WTC11 (cell line): ENCODE data around the gene CYSTM1. TPM values are rescaled to one million over a fixed set of nuclear protein-coding genes. Genes with fewer than 3 reads are reported as not detected.

Source experiments
- ATAC-seq: fragments of 200-7000 bp; cut with Tn5 transposase; 2 replicates; pipeline ENCODE4 v1.10.0; 2021; ENCODE audit warnings: mild to moderate bottlenecking, moderate library complexity
- CTCF ChIA-PET: fragments of 300-600 bp; sonication (Branson Sonifier 250); formaldehyde crosslinking; loops from one replicate; lab custom pipeline; 2021; ENCODE audit warnings: antibody characterized with exemption; lab: Charles Lee
- POLR2A ChIA-PET: fragments of 350-600 bp; sonication (Branson Sonifier 250); formaldehyde crosslinking; loops from one replicate; lab custom pipeline; 2021; ENCODE audit warnings: antibody characterized with exemption; lab: Charles Lee
- DNase-seq: peaks from one replicate; pipeline ENCODE4 v3.0.0; 2021; ENCODE audit warnings: low spot score
- H3K27ac Mint-ChIP-seq: 2 replicates; pipeline ENCODE4 v1.8.0; 2021; ENCODE audit warnings: mixed read lengths
- H3K27me3 Mint-ChIP-seq: 2 replicates; pipeline ENCODE4 v1.8.0; 2021; ENCODE audit warnings: low read depth, mild to moderate bottlenecking, moderate library complexity, mixed read lengths
- H3K36me3 Mint-ChIP-seq: 2 replicates; pipeline ENCODE4 v1.8.0; 2021; ENCODE audit warnings: mixed read lengths
- H3K4me1 Mint-ChIP-seq: 2 replicates; pipeline ENCODE4 v1.8.0; 2022; ENCODE audit warnings: mixed read lengths
- H3K4me3 Mint-ChIP-seq: 2 replicates; pipeline ENCODE4 v1.8.0; 2021; ENCODE audit warnings: mild to moderate bottlenecking, moderate library complexity, mixed read lengths
- H3K9me3 Mint-ChIP-seq: 2 replicates; pipeline ENCODE4 v1.8.0; 2021; ENCODE audit warnings: mixed read lengths
- ATF3 ChIP-seq: sonication (generic); formaldehyde crosslinking; conservative IDR thresholded peaks from 2 replicates; pipeline ENCODE4 v1.8.1; 2022; ENCODE audit warnings: mild to moderate bottlenecking, missing genetic modification reagents
- CREB1 ChIP-seq: sonication (generic); formaldehyde crosslinking; IDR thresholded peaks from 2 replicates; pipeline ENCODE4 v1.8.0; 2023; ENCODE audit warnings: mild to moderate bottlenecking, missing genetic modification reagents
- CREM ChIP-seq: sonication (generic); formaldehyde crosslinking; IDR thresholded peaks from 2 replicates; pipeline ENCODE4 v1.8.1; 2022; ENCODE audit warnings: mild to moderate bottlenecking, missing genetic modification reagents, moderate library complexity
- E2F5 ChIP-seq: sonication (generic); formaldehyde crosslinking; IDR thresholded peaks from 2 replicates; pipeline ENCODE4 v1.8.1; 2022; ENCODE audit warnings: mild to moderate bottlenecking, moderate library complexity, missing genetic modification reagents
- ETV6 ChIP-seq: sonication (generic); formaldehyde crosslinking; IDR thresholded peaks from 2 replicates; pipeline ENCODE4 v1.8.1; 2022; ENCODE audit warnings: mild to moderate bottlenecking, missing genetic modification reagents
- GABPB1 ChIP-seq: sonication (generic); formaldehyde crosslinking; IDR thresholded peaks from 2 replicates; pipeline ENCODE4 v1.8.1; 2023; ENCODE audit warnings: mild to moderate bottlenecking, missing genetic modification reagents
- HMGXB4 ChIP-seq: sonication (generic); formaldehyde crosslinking; IDR thresholded peaks from 2 replicates; pipeline ENCODE4 v1.8.1; 2023; ENCODE audit warnings: mild to moderate bottlenecking, moderate library complexity, missing genetic modification reagents
- IRF1 ChIP-seq: sonication (generic); formaldehyde crosslinking; IDR thresholded peaks from 2 replicates; pipeline ENCODE4 v1.8.0; 2023; ENCODE audit warnings: missing genetic modification reagents
- NFYB ChIP-seq: sonication (generic); formaldehyde crosslinking; conservative IDR thresholded peaks from 2 replicates; pipeline ENCODE4 v1.8.0; 2022; ENCODE audit warnings: low read depth, missing genetic modification reagents
- NR1H2 ChIP-seq: sonication (generic); formaldehyde crosslinking; IDR thresholded peaks from 2 replicates; pipeline ENCODE4 v1.9.0; 2021; ENCODE audit warnings: mild to moderate bottlenecking, moderate library complexity, missing genetic modification reagents
- OVOL2 ChIP-seq: fragments of 250-450 bp; sonication (Bioruptor Pico); IDR thresholded peaks from 2 replicates; pipeline ENCODE4 v1.9.0; 2021; ENCODE audit warnings: mild to moderate bottlenecking, borderline replicate concordance
- RELA ChIP-seq: sonication (generic); formaldehyde crosslinking; IDR thresholded peaks from 2 replicates; pipeline ENCODE4 v1.8.1; 2022; ENCODE audit warnings: missing genetic modification reagents, mild to moderate bottlenecking, borderline replicate concordance
- RORB ChIP-seq: fragments of 250-450 bp; sonication (Bioruptor Pico); IDR thresholded peaks from 2 replicates; pipeline ENCODE4 v1.9.0; 2021; ENCODE audit warnings: mild to moderate bottlenecking
- SOX15 ChIP-seq: fragments of 250-450 bp; sonication (Bioruptor Pico); IDR thresholded peaks from 2 replicates; pipeline ENCODE4 v1.9.0; 2021; ENCODE audit warnings: mild to moderate bottlenecking
- SP1 ChIP-seq: sonication (generic); formaldehyde crosslinking; conservative IDR thresholded peaks from 2 replicates; pipeline ENCODE4 v1.8.1; 2022; ENCODE audit warnings: missing genetic modification reagents
- TCF7 ChIP-seq: sonication (generic); formaldehyde crosslinking; IDR thresholded peaks from 2 replicates; pipeline ENCODE4 v1.8.0; 2022; ENCODE audit warnings: mild to moderate bottlenecking, low read depth, missing genetic modification reagents, moderate library complexity
- TP53 ChIP-seq: sonication (generic); formaldehyde crosslinking; IDR thresholded peaks from 2 replicates; pipeline ENCODE4 v1.8.1; 2023; ENCODE audit warnings: mild to moderate bottlenecking, missing genetic modification reagents
- ZNF121 ChIP-seq: sonication (generic); formaldehyde crosslinking; IDR thresholded peaks from 2 replicates; pipeline ENCODE4 v1.8.0; 2023; ENCODE audit warnings: missing genetic modification reagents
- ZNF232 ChIP-seq: sonication (generic); formaldehyde crosslinking; IDR thresholded peaks from 2 replicates; pipeline ENCODE4 v1.8.0; 2022; ENCODE audit warnings: mild to moderate bottlenecking, missing genetic modification reagents
- total RNA-seq: library from RNA; stranded (reverse); gene quantifications from 3 replicates; pipeline ENCODE4 v1.2.3, GENCODE V29; 2021
- TF ChIP-seq, protein P1 (sequence below): sonication (generic); formaldehyde crosslinking; IDR thresholded peaks from 2 replicates; pipeline ENCODE4 v1.8.0; 2022; ENCODE audit warnings: mild to moderate bottlenecking, missing genetic modification reagents
- TF ChIP-seq, protein P2 (sequence below): sonication (generic); formaldehyde crosslinking; conservative IDR thresholded peaks from 2 replicates; pipeline ENCODE4 v1.8.1; 2023; ENCODE audit warnings: mild to moderate bottlenecking, low read depth, missing genetic modification reagents, moderate library complexity
- TF ChIP-seq, protein P3 (sequence below): fragments of 250-450 bp; sonication (Bioruptor Pico); IDR thresholded peaks from 2 replicates; pipeline ENCODE4 v2.1.2; 2022; ENCODE audit warnings: mild to moderate bottlenecking, moderate library complexity
- TF ChIP-seq, protein P4 (sequence below): sonication (generic); formaldehyde crosslinking; IDR thresholded peaks from 2 replicates; pipeline ENCODE4 v1.8.0; 2022; ENCODE audit warnings: mild to moderate bottlenecking, missing genetic modification reagents

CYSTM1 gene
- total RNA-seq, 1 experiment from 2014 or later, result 29.3 TPM

- TF ChIP-seq NFYB (no peak), RELA (no peak), ETV6 (CRISPR knock-in tag) (no peak)
- TF ChIP-seq, protein P1, sequence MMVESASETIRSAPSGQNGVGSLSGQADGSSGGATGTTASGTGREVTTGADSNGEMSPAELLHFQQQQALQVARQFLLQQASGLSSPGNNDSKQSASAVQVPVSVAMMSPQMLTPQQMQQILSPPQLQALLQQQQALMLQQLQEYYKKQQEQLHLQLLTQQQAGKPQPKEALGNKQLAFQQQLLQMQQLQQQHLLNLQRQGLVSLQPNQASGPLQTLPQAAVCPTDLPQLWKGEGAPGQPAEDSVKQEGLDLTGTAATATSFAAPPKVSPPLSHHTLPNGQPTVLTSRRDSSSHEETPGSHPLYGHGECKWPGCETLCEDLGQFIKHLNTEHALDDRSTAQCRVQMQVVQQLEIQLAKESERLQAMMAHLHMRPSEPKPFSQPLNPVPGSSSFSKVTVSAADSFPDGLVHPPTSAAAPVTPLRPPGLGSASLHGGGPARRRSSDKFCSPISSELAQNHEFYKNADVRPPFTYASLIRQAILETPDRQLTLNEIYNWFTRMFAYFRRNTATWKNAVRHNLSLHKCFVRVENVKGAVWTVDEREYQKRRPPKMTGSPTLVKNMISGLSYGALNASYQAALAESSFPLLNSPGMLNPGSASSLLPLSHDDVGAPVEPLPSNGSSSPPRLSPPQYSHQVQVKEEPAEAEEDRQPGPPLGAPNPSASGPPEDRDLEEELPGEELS (CRISPR knock-in tag), result no peak
- TF ChIP-seq, all 79 proteins: peak for 0
Measured at GRCh38 chr5:140258873-140259272, 83.9 kb downstream of the CYSTM1 start (continued).

DNA sequence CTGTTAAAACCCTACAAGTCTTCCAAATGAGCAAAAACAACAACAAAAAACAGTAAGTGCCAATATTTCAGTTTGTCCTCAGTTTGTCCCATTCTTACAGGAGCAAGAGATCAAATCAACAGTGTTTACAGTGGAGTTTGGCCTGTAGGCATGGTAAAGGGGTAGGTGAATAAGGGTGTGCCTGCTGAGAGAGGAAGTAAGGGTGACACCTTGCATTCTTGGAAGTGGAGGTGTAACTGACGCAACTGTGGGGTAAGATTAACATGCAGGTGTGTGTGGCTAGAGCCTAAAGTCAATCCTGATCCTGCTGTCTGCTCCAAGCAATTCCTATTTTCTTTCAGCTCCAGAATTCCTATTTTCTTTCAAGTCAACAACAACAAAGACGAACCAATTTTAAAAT lies 84.5 kb downstream of the CYSTM1 start:
- ATAC-seq (peak; percentile 60), DNase-seq (no peak)
- ChIA-PET CTCF (interaction anchor here (1.3 to 4.8 kb wide), 4 partner anchors 14 to 104 kb away, joined by 8 to 34 read pairs (median 18); partner anchors contain the start of gene HBEGF), POLR2A (interaction anchor here (0.6 kb wide), 1 partner anchor 16 kb away, joined by 3 read pairs; no protein-coding TSS in a partner anchor)
- Mint-ChIP-seq H3K36me3 (peaks cover 8% of the 10 kb centered on the region; the same call in 1 of the 2 replicates), H3K4me1 (peaks cover 14% of the 10 kb centered on the region), H3K4me3 (no peak overlapping the region), H3K27ac (peak overlapping the region; percentile 24), H3K9me3 (peaks cover 4% of the 10 kb centered on the region), H3K27me3 (no peaks in the 10 kb centered on the region)
- TF ChIP-seq NR1H2 (CRISPR knock-in tag), result no peak
- no peak for TF ChIP-seq OVOL2 (CRISPR knock-in tag)
- no peak for TF ChIP-seq IRF1
- TF ChIP-seq CREM, result no peak
- no peak for TF ChIP-seq E2F5 (CRISPR knock-in tag)
- TF ChIP-seq TP53 (CRISPR knock-in tag), result no peak
- no peak for TF ChIP-seq CREB1 (CRISPR knock-in tag)
- no peak for TF ChIP-seq ZNF121 (CRISPR knock-in tag)
- TF ChIP-seq, protein P2, sequence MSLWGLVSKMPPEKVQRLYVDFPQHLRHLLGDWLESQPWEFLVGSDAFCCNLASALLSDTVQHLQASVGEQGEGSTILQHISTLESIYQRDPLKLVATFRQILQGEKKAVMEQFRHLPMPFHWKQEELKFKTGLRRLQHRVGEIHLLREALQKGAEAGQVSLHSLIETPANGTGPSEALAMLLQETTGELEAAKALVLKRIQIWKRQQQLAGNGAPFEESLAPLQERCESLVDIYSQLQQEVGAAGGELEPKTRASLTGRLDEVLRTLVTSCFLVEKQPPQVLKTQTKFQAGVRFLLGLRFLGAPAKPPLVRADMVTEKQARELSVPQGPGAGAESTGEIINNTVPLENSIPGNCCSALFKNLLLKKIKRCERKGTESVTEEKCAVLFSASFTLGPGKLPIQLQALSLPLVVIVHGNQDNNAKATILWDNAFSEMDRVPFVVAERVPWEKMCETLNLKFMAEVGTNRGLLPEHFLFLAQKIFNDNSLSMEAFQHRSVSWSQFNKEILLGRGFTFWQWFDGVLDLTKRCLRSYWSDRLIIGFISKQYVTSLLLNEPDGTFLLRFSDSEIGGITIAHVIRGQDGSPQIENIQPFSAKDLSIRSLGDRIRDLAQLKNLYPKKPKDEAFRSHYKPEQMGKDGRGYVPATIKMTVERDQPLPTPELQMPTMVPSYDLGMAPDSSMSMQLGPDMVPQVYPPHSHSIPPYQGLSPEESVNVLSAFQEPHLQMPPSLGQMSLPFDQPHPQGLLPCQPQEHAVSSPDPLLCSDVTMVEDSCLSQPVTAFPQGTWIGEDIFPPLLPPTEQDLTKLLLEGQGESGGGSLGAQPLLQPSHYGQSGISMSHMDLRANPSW (CRISPR knock-in tag), result no peak
- no peak for TF ChIP-seq SOX15 (CRISPR knock-in tag)
- no peak for TF ChIP-seq HMGXB4 (CRISPR knock-in tag)
- TF ChIP-seq ZNF232, result no peak
- TF ChIP-seq, protein P3, sequence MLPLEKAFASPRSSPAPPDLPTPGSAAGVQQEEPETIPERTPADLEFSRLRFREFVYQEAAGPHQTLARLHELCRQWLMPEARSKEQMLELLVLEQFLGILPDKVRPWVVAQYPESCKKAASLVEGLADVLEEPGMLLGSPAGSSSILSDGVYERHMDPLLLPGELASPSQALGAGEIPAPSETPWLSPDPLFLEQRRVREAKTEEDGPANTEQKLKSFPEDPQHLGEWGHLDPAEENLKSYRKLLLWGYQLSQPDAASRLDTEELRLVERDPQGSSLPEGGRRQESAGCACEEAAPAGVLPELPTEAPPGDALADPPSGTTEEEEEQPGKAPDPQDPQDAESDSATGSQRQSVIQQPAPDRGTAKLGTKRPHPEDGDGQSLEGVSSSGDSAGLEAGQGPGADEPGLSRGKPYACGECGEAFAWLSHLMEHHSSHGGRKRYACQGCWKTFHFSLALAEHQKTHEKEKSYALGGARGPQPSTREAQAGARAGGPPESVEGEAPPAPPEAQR (CRISPR knock-in tag), result no peak
- TF ChIP-seq SP1 (CRISPR knock-in tag), result no peak
- no peak for TF ChIP-seq ATF3
- TF ChIP-seq GABPB1 (CRISPR knock-in tag), result no peak
- no peak for TF ChIP-seq RORB (CRISPR knock-in tag)
- TF ChIP-seq ETV6 (CRISPR knock-in tag), result no peak
- TF ChIP-seq TCF7 (CRISPR knock-in tag), result no peak
- TF ChIP-seq, protein P4, sequence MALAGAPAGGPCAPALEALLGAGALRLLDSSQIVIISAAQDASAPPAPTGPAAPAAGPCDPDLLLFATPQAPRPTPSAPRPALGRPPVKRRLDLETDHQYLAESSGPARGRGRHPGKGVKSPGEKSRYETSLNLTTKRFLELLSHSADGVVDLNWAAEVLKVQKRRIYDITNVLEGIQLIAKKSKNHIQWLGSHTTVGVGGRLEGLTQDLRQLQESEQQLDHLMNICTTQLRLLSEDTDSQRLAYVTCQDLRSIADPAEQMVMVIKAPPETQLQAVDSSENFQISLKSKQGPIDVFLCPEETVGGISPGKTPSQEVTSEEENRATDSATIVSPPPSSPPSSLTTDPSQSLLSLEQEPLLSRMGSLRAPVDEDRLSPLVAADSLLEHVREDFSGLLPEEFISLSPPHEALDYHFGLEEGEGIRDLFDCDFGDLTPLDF (CRISPR knock-in tag), result no peak
